Measurements from ENCODE around the gene CEP68. TPM values are rescaled to one million over a fixed set of nuclear protein-coding genes. Genes with fewer than 3 reads are reported as not detected.

Gene CEP68
- total and polyA plus RNA-seq, 2 experiments from 2014 or later = 7.3 to 7.9 TPM

GRCh38 chr2:65081232-65081685, 25.0 kb downstream of the CEP68 start:
- in situ Hi-C loops (cut with MboI) = no loop called here
- peaks cover 50% of the 10 kb centered on the region for H3F3A ChIP-seq (ENCODE audit: insufficient read depth)
- peaks cover 23% of the 10 kb centered on the region for H3K4me1 ChIP-seq (ENCODE audit: insufficient read depth)
- WGBS, 2 experiments (ENCODE audit: low coverage in 1 of 2, low lambda C conversion rate in 2 of 2, missing lambda C conversion rate in 2 of 2) = 77 to 80% methylated on average over 4 of the region's 4 CpGs
- TF ChIP-seq EZH2 (IDR thresholded peaks at IDR 0.05; ENCODE audit: insufficient read depth, poor library complexity, severe bottlenecking) (no peak), EZH2phosphoT487 (IDR thresholded peaks at IDR 0.05; ENCODE audit: insufficient read depth, low read depth) (no peak)
- H2AFZ ChIP-seq = no peak overlapping the region
- H3K9ac ChIP-seq = no peak overlapping the region
- H3K79me2 ChIP-seq (ENCODE audit: insufficient read depth) = peaks cover 88% of the 10 kb centered on the region
- no peak overlapping the region for H3K4me3 ChIP-seq
- DNase-seq = peak; percentile 30
- no peaks in the 10 kb centered on the region for H3K9me2 ChIP-seq (ENCODE audit: insufficient read depth)
- H3K36me3 ChIP-seq (ENCODE audit: low read depth) = peaks cover 66% of the 10 kb centered on the region
- no peaks in the 10 kb centered on the region for H3K27me3 ChIP-seq (replicated peaks; ENCODE audit: insufficient read depth)
- H3K4me2 ChIP-seq (ENCODE audit: unreplicated experiment) = no peak overlapping the region
- H3K9me3 ChIP-seq (ENCODE audit: low read depth) = no peaks in the 10 kb centered on the region
- no peak overlapping the region for H3K27ac ChIP-seq
- no peaks in the 10 kb centered on the region; the same call in 1 of the 2 replicates for H4K20me1 ChIP-seq (ENCODE audit: insufficient read depth)

GRCh38 chr2:65085148-65085547, 28.9 kb downstream of the CEP68 start:
- Histone ChIP-seq H3K4me3 (no peak overlapping the region), H3K27me3 (replicated peaks; ENCODE audit: insufficient read depth) (no peaks in the 10 kb centered on the region), H3K9me2 (ENCODE audit: insufficient read depth) (no peaks in the 10 kb centered on the region), H4K20me1 (ENCODE audit: insufficient read depth) (peaks cover 10% of the 10 kb centered on the region; the same call in 1 of the 2 replicates), H2AFZ (no peak overlapping the region), H3K4me1 (ENCODE audit: insufficient read depth) (peaks cover 12% of the 10 kb centered on the region), H3K36me3 (ENCODE audit: low read depth) (peaks cover 85% of the 10 kb centered on the region), H3K9ac (no peak overlapping the region), H3K4me2 (ENCODE audit: unreplicated experiment) (no peak overlapping the region), H3K79me2 (ENCODE audit: insufficient read depth) (peaks cover 99% of the 10 kb centered on the region), H3F3A (ENCODE audit: insufficient read depth) (peaks cover 50% of the 10 kb centered on the region), H3K9me3 (ENCODE audit: low read depth) (no peaks in the 10 kb centered on the region), H3K27ac (0 out of 2 replicates have a peak overlapping the region, but pooled peaks have one; percentile 5)
- in situ Hi-C loops (cut with MboI) = no loop called here
- WGBS, 2 experiments (ENCODE audit: low coverage in 1 of 2, low lambda C conversion rate in 2 of 2, missing lambda C conversion rate in 2 of 2) = 98 to 100% methylated on average over 3 of the region's 3 CpGs
- DNase-seq = no peak
- TF ChIP-seq EZH2phosphoT487 (IDR thresholded peaks at IDR 0.05; ENCODE audit: insufficient read depth, low read depth) = no peak
- no peak for TF ChIP-seq EZH2 (IDR thresholded peaks at IDR 0.05; ENCODE audit: insufficient read depth, poor library complexity, severe bottlenecking)

DNA sequence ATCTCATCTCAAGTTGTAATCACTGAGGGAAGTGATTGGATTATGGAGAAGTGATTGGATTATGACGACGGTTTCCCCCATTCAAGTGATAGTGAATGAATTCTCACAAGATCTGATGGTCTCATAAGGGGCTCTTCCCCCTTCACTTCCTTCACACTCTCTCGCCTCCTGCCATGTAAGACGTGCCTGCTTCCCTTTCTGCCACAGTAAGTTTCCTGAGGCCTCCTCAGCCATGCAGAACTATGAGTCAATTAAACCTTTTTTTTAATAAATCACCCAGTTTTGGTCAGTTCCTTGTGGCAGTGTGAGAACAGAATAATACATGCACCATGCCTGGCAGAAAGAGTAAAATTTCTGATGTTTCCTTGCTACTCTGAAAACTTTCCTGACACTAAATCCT, 36.6 kb downstream of the CEP68 start:
- Histone ChIP-seq H3K9ac (no peak overlapping the region), H3K36me3 (ENCODE audit: low read depth) (peaks cover 78% of the 10 kb centered on the region), H3K4me2 (ENCODE audit: unreplicated experiment) (no peak overlapping the region), H3F3A (ENCODE audit: insufficient read depth) (peaks cover 32% of the 10 kb centered on the region), H2AFZ (no peak overlapping the region), H3K9me2 (ENCODE audit: insufficient read depth) (no peaks in the 10 kb centered on the region), H3K27me3 (replicated peaks; ENCODE audit: insufficient read depth) (no peaks in the 10 kb centered on the region), H3K79me2 (ENCODE audit: insufficient read depth) (peaks cover 100% of the 10 kb centered on the region), H3K27ac (no peak overlapping the region), H4K20me1 (ENCODE audit: insufficient read depth) (peaks cover 18% of the 10 kb centered on the region), H3K4me3 (no peak overlapping the region), H3K4me1 (ENCODE audit: insufficient read depth) (peaks cover 11% of the 10 kb centered on the region; the same call in 1 of the 2 replicates), H3K9me3 (ENCODE audit: low read depth) (no peaks in the 10 kb centered on the region)
- WGBS, 2 experiments (ENCODE audit: low coverage in 1 of 2, low lambda C conversion rate in 2 of 2, missing lambda C conversion rate in 2 of 2) = 98% methylated on average over 4 of the region's 4 CpGs
- no peak for TF ChIP-seq EZH2phosphoT487 (IDR thresholded peaks at IDR 0.05; ENCODE audit: insufficient read depth, low read depth)
- TF ChIP-seq EZH2 (IDR thresholded peaks at IDR 0.05; ENCODE audit: insufficient read depth, poor library complexity, severe bottlenecking) = no peak
- in situ Hi-C loops (cut with MboI) = no loop called here
- DNase-seq = no peak

- Histone ChIP-seq H3K27ac (no peak overlapping the region), H3K9ac (no peak overlapping the region), H3K4me2 (ENCODE audit: unreplicated experiment) (no peak overlapping the region), H3F3A (ENCODE audit: insufficient read depth) (peaks cover 32% of the 10 kb centered on the region), H3K9me2 (ENCODE audit: insufficient read depth) (no peaks in the 10 kb centered on the region), H3K4me3 (no peak overlapping the region), H3K9me3 (ENCODE audit: low read depth) (no peaks in the 10 kb centered on the region), H3K79me2 (ENCODE audit: insufficient read depth) (peaks cover 100% of the 10 kb centered on the region), H3K4me1 (ENCODE audit: insufficient read depth) (peaks cover 15% of the 10 kb centered on the region; the same call in 1 of the 2 replicates), H2AFZ (no peak overlapping the region), H3K36me3 (ENCODE audit: low read depth) (peaks cover 78% of the 10 kb centered on the region), H3K27me3 (replicated peaks; ENCODE audit: insufficient read depth) (no peaks in the 10 kb centered on the region), H4K20me1 (ENCODE audit: insufficient read depth) (peaks cover 21% of the 10 kb centered on the region)
- in situ Hi-C loops (cut with MboI) = no loop called here
- no peak for DNase-seq
- no peak for TF ChIP-seq EZH2phosphoT487 (IDR thresholded peaks at IDR 0.05; ENCODE audit: insufficient read depth, low read depth)
- TF ChIP-seq EZH2 (IDR thresholded peaks at IDR 0.05; ENCODE audit: insufficient read depth, poor library complexity, severe bottlenecking) = no peak
Observed at GRCh38 chr2:65093211-65093610, 37.0 kb downstream of the CEP68 start.

DNA sequence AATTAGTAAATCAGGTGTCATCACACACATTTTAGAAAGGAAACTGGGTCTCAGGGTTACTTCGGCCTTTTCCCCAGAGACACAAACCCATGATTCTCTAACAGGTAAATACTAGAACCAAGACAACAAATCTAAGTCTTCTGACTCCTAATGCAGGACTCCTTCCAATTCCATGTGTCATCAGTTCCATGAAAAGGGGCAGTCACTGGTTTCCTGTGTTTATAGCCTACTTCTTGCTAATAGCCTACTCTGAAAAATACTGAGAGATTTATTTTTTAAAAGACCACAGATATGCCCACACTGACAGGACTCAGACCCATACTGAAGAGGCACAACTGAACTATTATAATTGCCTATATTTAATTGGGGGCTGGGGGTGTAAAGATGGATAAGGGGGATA, 40.7 kb downstream of the CEP68 start:
- DNase-seq = peak; percentile 67
- Histone ChIP-seq H3K4me1 (ENCODE audit: insufficient read depth) (peaks cover 17% of the 10 kb centered on the region; the same call in 1 of the 2 replicates), H3K9ac (no peak overlapping the region), H4K20me1 (ENCODE audit: insufficient read depth) (peaks cover 20% of the 10 kb centered on the region), H3K4me2 (ENCODE audit: unreplicated experiment) (peak overlapping the region; percentile 6), H3K9me3 (ENCODE audit: low read depth) (no peaks in the 10 kb centered on the region), H3K79me2 (ENCODE audit: insufficient read depth) (peaks cover 100% of the 10 kb centered on the region), H2AFZ (no peak overlapping the region), H3F3A (ENCODE audit: insufficient read depth) (peaks cover 32% of the 10 kb centered on the region), H3K4me3 (no peak overlapping the region), H3K27ac (peak overlapping the region; percentile 62), H3K36me3 (ENCODE audit: low read depth) (peaks cover 73% of the 10 kb centered on the region), H3K9me2 (ENCODE audit: insufficient read depth) (no peaks in the 10 kb centered on the region), H3K27me3 (replicated peaks; ENCODE audit: insufficient read depth) (no peaks in the 10 kb centered on the region)
- no peak for TF ChIP-seq EZH2phosphoT487 (IDR thresholded peaks at IDR 0.05; ENCODE audit: insufficient read depth, low read depth)
- TF ChIP-seq EZH2 (IDR thresholded peaks at IDR 0.05; ENCODE audit: insufficient read depth, poor library complexity, severe bottlenecking) = no peak
- 95 to 100% methylated on average over 1 of the region's 1 CpG for WGBS, 2 experiments (ENCODE audit: low coverage in 1 of 2, low lambda C conversion rate in 2 of 2, missing lambda C conversion rate in 2 of 2)
- in situ Hi-C loops (cut with MboI) = no loop called here
